H1 (cell line): Measurements from ENCODE around the gene CCDC154. TPM values are rescaled to one million over a fixed set of nuclear protein-coding genes. Genes with fewer than 3 reads are reported as not detected.

ENCODE experiments used
- CTCF ChIA-PET: fragments of 300-600 bp; sonication (Branson Sonifier 250); formaldehyde crosslinking; loops from one replicate; lab custom pipeline; 2021; ENCODE audit not compliant: partially characterized antibody; lab: Charles Lee
- POLR2A ChIA-PET: fragments of 300-600 bp; sonication (Branson Sonifier 250); formaldehyde crosslinking; loops from one replicate; lab custom pipeline; 2021; ENCODE audit warnings: inconsistent platforms; ENCODE audit not compliant: partially characterized antibody; lab: Charles Lee
- DNase-seq, 2 experiments: peaks; one replicate each; pipeline versions ENCODE4 v3.0.0 to v3.0.0-alpha.2; 2010 to 2022; ENCODE audit warnings: low spot score in 2 of 2, low read depth in 1 of 2, mixed read lengths in 1 of 2
- FAIRE-seq: peaks from 2 replicates; lab custom pipeline; 2011; peaks lifted over from hg19 to GRCh38; lab: Jason Lieb, UNC
- H2AFZ ChIP-seq: 2 replicates; pipeline ENCODE4 v1.8.1; 2012; ENCODE audit warnings: low read length, inconsistent platforms
- H2AK5ac ChIP-seq: 2 replicates; pipeline ENCODE4 v1.6.1; 2013; ENCODE audit warnings: low read depth, low read length
- H2BK120ac ChIP-seq: replicated peaks from 2 replicates; pipeline ENCODE3; 2013; ENCODE audit warnings: low read depth, low read length, inconsistent platforms
- H2BK12ac ChIP-seq: 2 replicates; pipeline ENCODE4 v1.6.1; 2013; ENCODE audit warnings: low read depth, low read length
- H2BK15ac ChIP-seq: 2 replicates; pipeline ENCODE4 v1.6.1; 2013; ENCODE audit warnings: low read length
- H2BK20ac ChIP-seq: 2 replicates; pipeline ENCODE4 v1.6.1; 2013; ENCODE audit warnings: low read length
- H2BK5ac ChIP-seq: 2 replicates; pipeline ENCODE4 v1.6.1; 2013; ENCODE audit warnings: low read depth, low read length
- H3K14ac ChIP-seq: 2 replicates; pipeline ENCODE4 v1.6.1; 2013; ENCODE audit warnings: inconsistent platforms; ENCODE audit not compliant: insufficient read length
- H3K18ac ChIP-seq: 2 replicates; pipeline ENCODE4 v1.6.1; 2013; ENCODE audit warnings: low read length; ENCODE audit errors: extremely low read depth
- H3K23ac ChIP-seq: 2 replicates; pipeline ENCODE4 v1.6.1; 2013; ENCODE audit warnings: inconsistent platforms; ENCODE audit not compliant: insufficient read length
- H3K23me2 ChIP-seq: 2 replicates; pipeline ENCODE4 v1.6.1; 2013; ENCODE audit warnings: low read depth, low read length
- H3K27ac ChIP-seq: 2 replicates; pipeline ENCODE4 v1.6.1; 2011; ENCODE audit warnings: low read depth, low read length, inconsistent platforms
- H3K27me3 ChIP-seq, 4 experiments: replicated peaks in 1 of 4; 1 replicate in 1 of 4; 2 replicates in 3 of 4; pipeline versions ENCODE4 v1.6.1 to v1.8.1; 2011 to 2013; ENCODE audit warnings: low read length in 3 of 4, mild to moderate bottlenecking in 3 of 4, inconsistent platforms in 2 of 4, mixed read lengths in 2 of 4, moderate library complexity in 1 of 4; ENCODE audit not compliant: control insufficient read depth in 3 of 4, insufficient read depth in 3 of 4; ENCODE audit errors: extremely low read depth in 1 of 4
- H3K36me3 ChIP-seq, 4 experiments: 2 replicates each; pipeline versions ENCODE4 v1.6.1 to v1.8.1; 2011 to 2013; ENCODE audit warnings: mild to moderate bottlenecking in 4 of 4, low read length in 3 of 4, moderate library complexity in 2 of 4, control low read depth in 1 of 4, inconsistent platforms in 1 of 4; ENCODE audit not compliant: insufficient read depth in 4 of 4, control insufficient read depth in 2 of 4
- H3K4ac ChIP-seq: replicated peaks from 2 replicates; pipeline ENCODE3; 2013; ENCODE audit warnings: low read length, low read depth, mixed read lengths, inconsistent platforms; ENCODE audit not compliant: insufficient read length
- H3K4me1 ChIP-seq, 4 experiments: replicated peaks in 1 of 4; 1 replicate in 1 of 4; 2 replicates in 3 of 4; pipeline versions ENCODE4 v1.6.1 to v1.8.1; 2011 to 2013; ENCODE audit warnings: low read length in 3 of 4, inconsistent platforms in 2 of 4, mixed read lengths in 1 of 4; ENCODE audit not compliant: insufficient read depth in 4 of 4, control insufficient read depth in 3 of 4
- H3K4me2 ChIP-seq, 2 experiments: 2 replicates each; pipeline versions ENCODE4 v1.6.1 to v1.8.1; 2011 to 2013; ENCODE audit warnings: low read depth in 2 of 2, low read length in 2 of 2, control low read depth in 1 of 2, inconsistent platforms in 1 of 2, mild to moderate bottlenecking in 1 of 2; ENCODE audit not compliant: insufficient read depth in 1 of 2
- H3K4me3 ChIP-seq, 4 experiments: fragments of 200-600, 300-600 bp in 1 of 4; sonication (generic), shearing (Covaris generic), sonication (Bioruptor Twin) in 1 of 4; 2 replicates each; pipeline versions ENCODE4 v1.5.1 to v1.8.1; 2011 to 2016; ENCODE audit warnings: low read length in 4 of 4, low read depth in 3 of 4, control low read depth in 2 of 4, inconsistent platforms in 2 of 4, mild to moderate bottlenecking in 2 of 4, mixed read lengths in 1 of 4, moderate library complexity in 1 of 4; ENCODE audit not compliant: insufficient read depth in 2 of 4; ENCODE audit errors: extremely low read depth in 1 of 4
- H3K56ac ChIP-seq: replicated peaks from 2 replicates; pipeline ENCODE3; 2013; ENCODE audit warnings: low read depth, mild to moderate bottlenecking, mixed read lengths, low read length, inconsistent platforms; ENCODE audit not compliant: insufficient read length
- H3K79me1 ChIP-seq: 2 replicates; pipeline ENCODE4 v1.6.1; 2013; ENCODE audit warnings: low read depth, low read length, control low read depth
- H3K79me2 ChIP-seq, 2 experiments: 2 replicates each; pipeline versions ENCODE4 v1.6.1 to v1.8.1; 2012 to 2013; ENCODE audit warnings: low read length in 2 of 2, mild to moderate bottlenecking in 2 of 2, inconsistent platforms in 1 of 2; ENCODE audit not compliant: insufficient read depth in 2 of 2, control insufficient read depth in 1 of 2
- H3K9ac ChIP-seq, 4 experiments: replicated peaks in 1 of 4; 1 replicate in 1 of 4; 2 replicates in 3 of 4; pipeline versions ENCODE4 v1.6.1 to v1.8.1; 2011 to 2013; ENCODE audit warnings: low read depth in 3 of 4, low read length in 3 of 4, control low read depth in 2 of 4, mild to moderate bottlenecking in 2 of 4, moderate library complexity in 2 of 4, inconsistent platforms in 1 of 4; ENCODE audit errors: extremely low read depth in 1 of 4
- H3K9me3 ChIP-seq, 2 experiments: 2 replicates each; pipeline versions ENCODE4 v1.6.1 to v1.8.1; 2012 to 2013; ENCODE audit warnings: mild to moderate bottlenecking in 2 of 2, moderate library complexity in 2 of 2, control low read depth in 1 of 2, inconsistent platforms in 1 of 2, low read depth in 1 of 2, low read length in 1 of 2, mixed read lengths in 1 of 2; ENCODE audit not compliant: insufficient read depth in 2 of 2
- H4K20me1 ChIP-seq, 2 experiments: replicated peaks in 1 of 2; 2 replicates each; pipeline versions ENCODE3 to v1.8.1; 2011 to 2013; ENCODE audit warnings: inconsistent platforms in 2 of 2, low read length in 2 of 2, mild to moderate bottlenecking in 1 of 2; ENCODE audit not compliant: insufficient read depth in 2 of 2, control insufficient read depth in 1 of 2
- H4K5ac ChIP-seq: 2 replicates; pipeline ENCODE4 v1.6.1; 2013; ENCODE audit warnings: low read length, low read depth, mixed read lengths, inconsistent platforms; ENCODE audit not compliant: insufficient read length
- H4K8ac ChIP-seq: 2 replicates; pipeline ENCODE4 v1.8.0; 2013; ENCODE audit warnings: mild to moderate bottlenecking, moderate library complexity, low read length, inconsistent platforms; ENCODE audit not compliant: insufficient read depth; ENCODE audit errors: extremely low read depth
- H4K91ac ChIP-seq: replicated peaks from 2 replicates; pipeline ENCODE3; 2013; ENCODE audit warnings: low read length, mixed read lengths, inconsistent platforms; ENCODE audit not compliant: insufficient read length
- BCL11A ChIP-seq, 2 experiments: IDR thresholded peaks; one replicate each; pipeline ENCODE4 v1.6.1; 2011; ENCODE audit warnings: low read depth in 2 of 2, low read length in 2 of 2, mild to moderate bottlenecking in 2 of 2
- CREB1 ChIP-seq: IDR thresholded peaks from 2 replicates; pipeline ENCODE4 v1.6.1; 2012; ENCODE audit warnings: inconsistent platforms
- EGR1 ChIP-seq: IDR thresholded peaks from 2 replicates; pipeline ENCODE4 v1.6.1; 2011; ENCODE audit warnings: low read depth, low read length, borderline replicate concordance
- EP300 ChIP-seq, 2 experiments: IDR thresholded peaks; 1 replicate in 1 of 2; 2 replicates in 1 of 2; pipeline ENCODE4 v1.6.1; 2011 to 2012; ENCODE audit warnings: low read depth in 2 of 2, low read length in 2 of 2, mild to moderate bottlenecking in 2 of 2, borderline replicate concordance in 1 of 2, inconsistent platforms in 1 of 2, moderate library complexity in 1 of 2
- EZH2 ChIP-seq: fragments of 200-600 bp; sonication (generic); IDR thresholded peaks from 2 replicates; pipeline ENCODE4 v1.7.1; 2012; ENCODE audit warnings: low read depth, mild to moderate bottlenecking, moderate library complexity, low read length, inconsistent platforms; ENCODE audit not compliant: severe bottlenecking
- GABPA ChIP-seq: IDR thresholded peaks from 2 replicates; pipeline ENCODE4 v1.6.1; 2011; ENCODE audit warnings: mild to moderate bottlenecking, low read length, moderate library complexity, borderline replicate concordance; ENCODE audit not compliant: insufficient read depth
- HDAC6 ChIP-seq: IDR thresholded peaks from one replicate; pipeline ENCODE4 v1.7.1; 2012; ENCODE audit warnings: low read depth, mild to moderate bottlenecking, inconsistent platforms, low read length, moderate library complexity
- JUND ChIP-seq: IDR thresholded peaks from 2 replicates; pipeline ENCODE4 v1.6.1; 2011; ENCODE audit warnings: mild to moderate bottlenecking, improper control_type of control experiment, low read length
- POU5F1 ChIP-seq: IDR thresholded peaks from 2 replicates; pipeline ENCODE4 v1.6.1; 2011; ENCODE audit warnings: low read depth, mild to moderate bottlenecking, low read length, moderate library complexity
- TBP ChIP-seq: IDR thresholded peaks from 2 replicates; pipeline ENCODE4 v1.6.1; 2011; ENCODE audit warnings: low read depth, low read length, improper control_type of control experiment
- WGBS, 2 experiments: shearing (Covaris generic) in 1 of 2; methylation state at CpG; one replicate each; pipeline versions ENCODE4 v1.1.6 to v1.1.7; 2013 to 2015; ENCODE audit warnings: low lambda C conversion rate in 2 of 2, mixed read lengths in 2 of 2, inconsistent platforms in 1 of 2, low coverage in 1 of 2, missing lambda C conversion rate in 1 of 2; ENCODE audit not compliant: insufficient replicate concordance in 2 of 2, insufficient coverage in 1 of 2, insufficient read length in 1 of 2; ENCODE audit errors: extremely low coverage in 1 of 2, missing lambda C conversion rate in 1 of 2; 5-methylcytosine and 5-hydroxymethylcytosine counted together
- polyA plus RNA-seq, 7 experiments: library from polyadenylated mRNA; depleted of rRNA in 3 of 7; stranded (reverse) in 5 of 7; unstranded in 2 of 7; fragments of >200 nt in 5 of 7; fragments of 200-250 nt in 2 of 7; gene quantifications; 1 replicate in 5 of 7; 2 replicates in 1 of 7; 4 replicates in 1 of 7; pipeline versions ENCODE4 v1.2.1 to v1.2.3, GENCODE V29; 2011 to 2013; ENCODE audit warnings: missing spikeins in 2 of 7, mixed read lengths in 2 of 7
- total RNA-seq: library from RNA; stranded (reverse); fragmentation: NEBNext Ultra II Directional; extraction: Animal tissue kit (Norgen Biotek cat#: 25700); gene quantifications from 2 replicates; pipeline ENCODE4 v1.2.1, GENCODE V29; 2021
- TF ChIP-seq, protein P1 (sequence below): IDR thresholded peaks from 2 replicates; pipeline ENCODE4 v1.6.1; 2011; ENCODE audit warnings: low read length, improper control_type of control experiment

The CCDC154 gene
- total and polyA plus RNA-seq, 2 of the 8 experiments (the other 6 are each of a cell fraction or from before 2014, with no cell fraction given), result 0.15 to 0.88 TPM

DNA sequence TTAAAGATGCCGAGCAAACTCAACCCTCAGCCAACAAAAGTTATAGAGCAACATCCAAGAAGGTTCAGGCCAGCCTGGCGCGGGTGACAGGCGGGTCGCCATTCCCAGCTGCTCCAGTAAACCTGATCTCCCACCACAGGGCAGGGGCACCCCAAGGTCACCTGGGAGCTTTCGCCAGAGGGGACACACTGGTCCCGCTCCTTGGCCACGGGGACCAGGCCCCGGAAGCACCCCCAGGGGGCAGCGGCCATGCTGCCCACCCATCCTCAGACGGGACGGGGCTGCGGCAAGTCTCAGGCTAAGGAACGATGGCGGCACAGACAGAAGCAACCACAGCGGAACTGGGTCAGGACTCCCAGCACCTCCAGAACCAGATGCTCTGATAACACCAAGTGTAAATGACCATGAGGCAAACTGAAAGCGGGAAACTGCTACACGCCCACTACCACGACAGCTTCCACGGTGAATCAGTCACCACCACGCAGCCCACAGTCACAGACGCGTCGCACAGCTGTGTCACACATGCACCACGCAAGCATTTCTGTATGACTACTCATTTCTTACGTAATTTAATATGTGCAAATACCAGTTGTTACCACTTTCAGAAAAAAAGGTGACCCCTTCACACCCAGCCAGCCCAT, 14.1 kb upstream of the CCDC154 start:
- TF ChIP-seq TBP, result no peak
- TF ChIP-seq POU5F1, result no peak
- no peak for TF ChIP-seq JUND
- no peak for TF ChIP-seq BCL11A (IDR thresholded peaks at IDR 0.05; ENCODE audit: low read depth in 2 of 2, low read length in 2 of 2)
- TF ChIP-seq, protein P1, sequence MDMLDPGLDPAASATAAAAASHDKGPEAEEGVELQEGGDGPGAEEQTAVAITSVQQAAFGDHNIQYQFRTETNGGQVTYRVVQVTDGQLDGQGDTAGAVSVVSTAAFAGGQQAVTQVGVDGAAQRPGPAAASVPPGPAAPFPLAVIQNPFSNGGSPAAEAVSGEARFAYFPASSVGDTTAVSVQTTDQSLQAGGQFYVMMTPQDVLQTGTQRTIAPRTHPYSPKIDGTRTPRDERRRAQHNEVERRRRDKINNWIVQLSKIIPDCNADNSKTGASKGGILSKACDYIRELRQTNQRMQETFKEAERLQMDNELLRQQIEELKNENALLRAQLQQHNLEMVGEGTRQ, result no peak
- TF ChIP-seq EZH2, result no peak
- no peak for TF ChIP-seq HDAC6
- no peak for TF ChIP-seq CREB1
- no peak for TF ChIP-seq EGR1
- TF ChIP-seq GABPA, result no peak
- no peak for TF ChIP-seq EP300 (IDR thresholded peaks at IDR 0.05; ENCODE audit: borderline replicate concordance in 1 of 2, low read depth in 2 of 2, low read length in 2 of 2)

More for the DNA sequence above, 14.1 kb upstream of the CCDC154 start:
- peaks cover 0 to 43% (median 11%) of the 10 kb centered on the region in 4 experiments; a peak in 6 of 8 replicates for H3K36me3 ChIP-seq
- no peak overlapping the region for H3K14ac ChIP-seq
- H3K4me3 ChIP-seq, result no peak overlapping the region
- H3K79me2 ChIP-seq, result no peaks in the 10 kb centered on the region; a peak in 1 of 4 replicates
- no peak overlapping the region for H3K56ac ChIP-seq
- no peak overlapping the region for H2BK15ac ChIP-seq
- H3K23me2 ChIP-seq, result no peaks in the 10 kb centered on the region
- no peak overlapping the region for H2BK12ac ChIP-seq
- no peaks in the 10 kb centered on the region for H3K4me1 ChIP-seq
- DNase-seq, result peak in 1 of 2 experiments; percentile 39
- POLR2A ChIA-PET, result interaction anchor here (0.6 to 1.0 kb wide), 3 partner anchors 29 to 144 kb away, joined by 3 read pairs; no protein-coding TSS in a partner anchor
- no peak overlapping the region for H3K9ac ChIP-seq
- peaks cover 0 to 8% of the 10 kb centered on the region in 2 experiments for H4K20me1 ChIP-seq
- CTCF ChIA-PET, result interaction anchor here (0.6 kb wide), 2 partner anchors 28 to 98 kb away, joined by 3 to 4 read pairs; no protein-coding TSS in a partner anchor
- no peak for FAIRE-seq
- no peak overlapping the region for H4K5ac ChIP-seq
- no peak overlapping the region for H3K23ac ChIP-seq
- H3K79me1 ChIP-seq, result no peaks in the 10 kb centered on the region; the same call in 1 of the 2 replicates
- no peak overlapping the region for H3K4me2 ChIP-seq
- no peaks in the 10 kb centered on the region for H3K9me3 ChIP-seq
- no peak overlapping the region for H3K18ac ChIP-seq
- no peak overlapping the region for H2BK120ac ChIP-seq
- no peaks in the 10 kb centered on the region for H3K27me3 ChIP-seq
- H2BK5ac ChIP-seq, result no peak overlapping the region
- H4K91ac ChIP-seq, result no peak overlapping the region
- no peak overlapping the region for H3K27ac ChIP-seq
- 93% methylated on average over 25 of the region's 26 CpGs; no CpG with 5 or more reads in 1 of the 2 experiments for WGBS, 2 experiments
- H3K4ac ChIP-seq, result no peak overlapping the region
- H2BK20ac ChIP-seq, result no peak overlapping the region
- H2AFZ ChIP-seq, result no peak overlapping the region
- H4K8ac ChIP-seq, result no peak overlapping the region
- no peak overlapping the region for H2AK5ac ChIP-seq
